Measurements from ENCODE around the gene NUDT19. TPM values are rescaled to one million over a fixed set of nuclear protein-coding genes. Genes with fewer than 3 reads are reported as not detected.

The NUDT19 gene
- total and polyA plus RNA-seq, 10 of the 15 experiments (the other 5 are each of a cell fraction or from before 2014, with no cell fraction given), result 8.5 to 31.0 (median 17.0) TPM

DNA sequence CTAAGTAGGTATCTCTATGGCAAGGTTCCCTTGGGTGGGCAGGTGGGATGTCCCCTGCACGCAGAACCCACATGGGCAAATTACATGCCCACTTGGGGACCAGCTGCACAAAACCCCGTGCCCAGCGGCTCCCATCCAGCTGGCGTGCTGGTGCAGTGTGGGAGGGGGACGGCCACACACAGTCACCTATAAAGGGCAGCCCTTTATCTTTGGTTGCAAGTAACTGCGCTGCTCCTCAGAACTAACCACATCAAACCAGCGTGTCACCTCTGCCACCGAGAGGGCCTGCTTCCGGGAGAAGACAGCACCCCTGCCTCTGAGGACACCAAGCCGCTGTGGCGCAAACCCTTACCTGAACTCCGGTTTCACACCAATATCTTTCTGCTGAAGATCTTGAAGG is 48.9 kb upstream of the NUDT19 start:
- H3K79me2 ChIP-seq (ENCODE audit: control insufficient read depth, insufficient read depth, low read length), result no peaks in the 10 kb centered on the region
- ChIA-PET CTCF (no interaction called here), SMC1A (ENCODE audit: uncharacterized antibody, unreplicated experiment) (no interaction called here), RAD21 (ENCODE audit: unreplicated experiment) (no interaction called here), POLR2A (no interaction called here)
- H3K4me1 ChIP-seq (ENCODE audit: control insufficient read depth, insufficient read depth, low read length), result peaks cover 3% of the 10 kb centered on the region
- no peaks in the 10 kb centered on the region for H3K27me3 ChIP-seq (replicated peaks in 1 of 2; ENCODE audit: control insufficient read depth in 2 of 2, insufficient read depth in 2 of 2, low read length in 1 of 2)
- in situ Hi-C loops (cut with MboI) (no loop called here), intact Hi-C loops (cut with micrococcal nuclease; ENCODE audit: unreplicated experiment) (no loop called here)
- H3K27ac ChIP-seq (ENCODE audit: control insufficient read depth, insufficient read depth), result no peak overlapping the region
- TF ChIP-seq ZNF384 (IDR thresholded peaks at IDR 0.05; ENCODE audit: borderline replicate concordance, low read depth, low read length) (no peak), ETV6 (conservative IDR thresholded peaks at IDR 0.05 in 1 of 2, IDR thresholded peaks at IDR 0.05 in 1 of 2; ENCODE audit: borderline replicate concordance in 1 of 2, low read depth in 1 of 2) (no peak), SMC3 (IDR thresholded peaks at IDR 0.05; ENCODE audit: borderline replicate concordance, low read length) (no peak), NFXL1 (IDR thresholded peaks at IDR 0.05; ENCODE audit: borderline replicate concordance) (no peak), ZSCAN29 (IDR thresholded peaks at IDR 0.05) (no peak), NR2C1 (IDR thresholded peaks at IDR 0.05) (no peak)
- no peak overlapping the region for H3K4me3 ChIP-seq
- 87% methylated on average over 12 of the region's 12 CpGs for WGBS (ENCODE audit: insufficient coverage, insufficient replicate concordance, low lambda C conversion rate, missing lambda C conversion rate)
- TSS peak; percentile 36 for BruUV-seq (replicated peaks)
- H2AFZ ChIP-seq (ENCODE audit: control insufficient read depth, low read depth, low read length), result no peak overlapping the region
- DNase-seq (ENCODE audit: low read depth, low spot score) (no peak), ATAC-seq (no peak), FAIRE-seq (no peak)
- no peaks in the 10 kb centered on the region for H3K9me3 ChIP-seq (replicated peaks; ENCODE audit: control insufficient read depth, insufficient read depth, low read length)
- no peak overlapping the region for H3K9ac ChIP-seq (ENCODE audit: control insufficient read depth, insufficient read depth, low read length)
- H4K20me1 ChIP-seq (ENCODE audit: control insufficient read depth, insufficient read depth), result no peaks in the 10 kb centered on the region
- no peak overlapping the region for H3K4me2 ChIP-seq (ENCODE audit: control insufficient read depth, insufficient read depth)
- peaks cover 24 to 39% of the 10 kb centered on the region in 2 experiments for H3K36me3 ChIP-seq (ENCODE audit: control insufficient read depth in 2 of 2, insufficient read depth in 2 of 2, low read length in 1 of 2)

GRCh38 chr19:32646556-32646955 is 45.1 kb upstream of the NUDT19 start:
- no peak for FAIRE-seq
- intact Hi-C loops (cut with micrococcal nuclease; ENCODE audit: unreplicated experiment), result no loop called here
- H3K79me2 ChIP-seq (ENCODE audit: control insufficient read depth, insufficient read depth, low read length), result no peaks in the 10 kb centered on the region
- no peak overlapping the region for H3K27ac ChIP-seq (ENCODE audit: control insufficient read depth, insufficient read depth)
- POLR2A ChIA-PET, result no interaction called here
- no TSS peak for BruUV-seq (replicated peaks)
- WGBS (ENCODE audit: insufficient coverage, insufficient replicate concordance, low lambda C conversion rate, missing lambda C conversion rate), result 37% methylated on average over 6 of the region's 6 CpGs
- no peaks in the 10 kb centered on the region for H3K9me3 ChIP-seq (replicated peaks; ENCODE audit: control insufficient read depth, insufficient read depth, low read length)
- no peaks in the 10 kb centered on the region for H4K20me1 ChIP-seq (ENCODE audit: control insufficient read depth, insufficient read depth)
- in situ Hi-C loops (cut with MboI), result no loop called here
- ATAC-seq, result no peak
- CTCF ChIA-PET, result no interaction called here
- H3K4me3 ChIP-seq, result no peak overlapping the region
- H3K27me3 ChIP-seq (replicated peaks in 1 of 2; ENCODE audit: control insufficient read depth in 2 of 2, insufficient read depth in 2 of 2, low read length in 1 of 2), result no peaks in the 10 kb centered on the region
- no peak for DNase-seq (ENCODE audit: low read depth, low spot score)
- no peak overlapping the region for H2AFZ ChIP-seq (ENCODE audit: control insufficient read depth, low read depth, low read length)
- peaks cover 20 to 35% of the 10 kb centered on the region in 2 experiments for H3K36me3 ChIP-seq (ENCODE audit: control insufficient read depth in 2 of 2, insufficient read depth in 2 of 2, low read length in 1 of 2)
- TF ChIP-seq RUNX3 (IDR thresholded peaks at IDR 0.05; ENCODE audit: low read length) (peak; percentile 43), CBFB (IDR thresholded peaks at IDR 0.05; ENCODE audit: low read depth) (no peak), RAD21 (IDR thresholded peaks at IDR 0.05; ENCODE audit: insufficient read depth, low read depth, low read length) (no peak)
- peaks cover 3% of the 10 kb centered on the region for H3K4me1 ChIP-seq (ENCODE audit: control insufficient read depth, insufficient read depth, low read length)
- H3K9ac ChIP-seq (ENCODE audit: control insufficient read depth, insufficient read depth, low read length), result no peak overlapping the region
- H3K4me2 ChIP-seq (ENCODE audit: control insufficient read depth, insufficient read depth), result no peak overlapping the region
- RAD21 ChIA-PET (ENCODE audit: unreplicated experiment), result no interaction called here
- SMC1A ChIA-PET (ENCODE audit: uncharacterized antibody, unreplicated experiment), result no interaction called here
